ENCODE results near the gene DCK.

- TF ChIP-seq, protein P1, sequence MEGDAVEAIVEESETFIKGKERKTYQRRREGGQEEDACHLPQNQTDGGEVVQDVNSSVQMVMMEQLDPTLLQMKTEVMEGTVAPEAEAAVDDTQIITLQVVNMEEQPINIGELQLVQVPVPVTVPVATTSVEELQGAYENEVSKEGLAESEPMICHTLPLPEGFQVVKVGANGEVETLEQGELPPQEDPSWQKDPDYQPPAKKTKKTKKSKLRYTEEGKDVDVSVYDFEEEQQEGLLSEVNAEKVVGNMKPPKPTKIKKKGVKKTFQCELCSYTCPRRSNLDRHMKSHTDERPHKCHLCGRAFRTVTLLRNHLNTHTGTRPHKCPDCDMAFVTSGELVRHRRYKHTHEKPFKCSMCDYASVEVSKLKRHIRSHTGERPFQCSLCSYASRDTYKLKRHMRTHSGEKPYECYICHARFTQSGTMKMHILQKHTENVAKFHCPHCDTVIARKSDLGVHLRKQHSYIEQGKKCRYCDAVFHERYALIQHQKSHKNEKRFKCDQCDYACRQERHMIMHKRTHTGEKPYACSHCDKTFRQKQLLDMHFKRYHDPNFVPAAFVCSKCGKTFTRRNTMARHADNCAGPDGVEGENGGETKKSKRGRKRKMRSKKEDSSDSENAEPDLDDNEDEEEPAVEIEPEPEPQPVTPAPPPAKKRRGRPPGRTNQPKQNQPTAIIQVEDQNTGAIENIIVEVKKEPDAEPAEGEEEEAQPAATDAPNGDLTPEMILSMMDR (IDR thresholded peaks at IDR 0.05; ENCODE audit: low read depth, low read length): no peak
- no peak for TF ChIP-seq EZH2phosphoT487 (IDR thresholded peaks at IDR 0.05; ENCODE audit: low read depth)
Observed at GRCh38 chr4:70945452-70946055, 47.9 kb upstream of the DCK start.

Data from OCI-LY3 (cell line).